Thyroid gland (tissue), 4 donors: ENCODE results near the gene YIF1B. TPM values are rescaled to one million over a fixed set of nuclear protein-coding genes. Genes with fewer than 3 reads are reported as not detected.

Source experiments
- DNase-seq, 2 donors: peaks; one replicate each; pipeline ENCODE4 v3.0.0-alpha.2; 2019
- H3K27ac ChIP-seq, 3 donors: fragments of 200-600 bp; sonication (generic); 1 replicate in 2 of 3; 2 replicates in 1 of 3; pipeline ENCODE4 v1.5.1; 2016 to 2019; ENCODE audit warnings: mild to moderate bottlenecking in 1 of 3, moderate library complexity in 1 of 3
- H3K27me3 ChIP-seq: fragments of 200-600 bp; sonication (generic); one replicate; pipeline ENCODE4 v1.5.1; 2019
- H3K36me3 ChIP-seq, 2 donors: fragments of 200-600 bp; sonication (generic); one replicate each; pipeline ENCODE4 v1.5.1; 2016 to 2019
- H3K4me1 ChIP-seq, 2 donors: fragments of 200-600 bp; sonication (generic); one replicate each; pipeline ENCODE4 v1.5.1; 2017 to 2019
- H3K4me3 ChIP-seq, 3 donors: fragments of 200-600 bp; sonication (generic); replicated peaks in 1 of 3; 1 replicate in 2 of 3; 2 replicates in 1 of 3; pipeline ENCODE4 v1.5.1; 2016; ENCODE audit warnings: mild to moderate bottlenecking in 1 of 3
- H3K9me3 ChIP-seq: fragments of 200-600 bp; sonication (generic); one replicate; pipeline ENCODE4 v1.5.1; 2017
- CTCF ChIP-seq, 6 experiments: fragments of 200-600 bp in 3 of 6; fragments of 450-650 bp in 3 of 6; sonication (generic) in 3 of 6; IDR thresholded peaks; one replicate each; pipeline ENCODE4 v1.5.1; 2016 to 2019; ENCODE audit warnings: antibody characterized with exemption in 6 of 6, mild to moderate bottlenecking in 2 of 6, inconsistent platforms in 1 of 6, moderate library complexity in 1 of 6
- POLR2A ChIP-seq, 2 donors: fragments of 450-650 bp; IDR thresholded peaks; one replicate each; pipeline ENCODE4 v1.6.1; 2017; ENCODE audit warnings: antibody characterized with exemption in 2 of 2, mild to moderate bottlenecking in 2 of 2, moderate library complexity in 1 of 2
- WGBS, 2 donors: methylation state at CpG; one replicate each; pipeline ENCODE4 v1.1.5; 2017; 5-methylcytosine and 5-hydroxymethylcytosine counted together
- intact Hi-C: fragments of 100-400 bp; cut with DNase I; formaldehyde crosslinking; loops from one replicate; pipeline ENCODE4 v1.15.1; 2023
- total RNA-seq, 4 donors: library from RNA; depleted of rRNA; stranded (reverse); fragments of >200 nt; gene quantifications; one replicate each; pipeline ENCODE4 v1.2.3, GENCODE V29; 2016

Gene YIF1B
- total RNA-seq, 4 donors from 2014 or later = 12.9 to 30.9 (median 21.0) TPM

GRCh38 chr19:38289955-38290354, 25.8 kb downstream of the YIF1B start:
- Histone ChIP-seq H3K27me3 (no peaks in the 10 kb centered on the region), H3K27ac (peak overlapping the region; percentile 69 to 84 (median 80)), H3K4me1 (peaks cover 15 to 25% of the 10 kb centered on the region in 2 donors), H3K9me3 (no peaks in the 10 kb centered on the region), H3K36me3 (peaks cover 28% of the 10 kb centered on the region in 2 donors), H3K4me3 (no peak overlapping the region)
- no peak for TF ChIP-seq POLR2A (IDR thresholded peaks at IDR 0.05)
- no peak for TF ChIP-seq CTCF (IDR thresholded peaks at IDR 0.05)
- intact Hi-C loops = no loop called here
- 82 to 87% methylated on average over 13 to 14 of the region's 15 CpGs for WGBS, 2 donors
- no peak for DNase-seq

- no peaks in the 10 kb centered on the region for H3K27me3 ChIP-seq
- peaks cover 26 to 27% of the 10 kb centered on the region in 2 donors for H3K36me3 ChIP-seq
- 78 to 94% methylated on average over 11 to 15 of the region's 16 CpGs for WGBS, 2 donors
- DNase-seq = no peak
- H3K9me3 ChIP-seq = no peaks in the 10 kb centered on the region
- no peak for TF ChIP-seq POLR2A (IDR thresholded peaks at IDR 0.05)
- TF ChIP-seq CTCF (IDR thresholded peaks at IDR 0.05) = no peak
- intact Hi-C loops = no loop called here
- no peak overlapping the region for H3K27ac ChIP-seq
- H3K4me1 ChIP-seq = peaks cover 20 to 34% of the 10 kb centered on the region in 2 donors
- H3K4me3 ChIP-seq = no peak overlapping the region
Measured at GRCh38 chr19:38288123-38288855, 27.5 kb downstream of the YIF1B start.

- Histone ChIP-seq H3K27ac (no peak overlapping the region), H3K9me3 (no peaks in the 10 kb centered on the region), H3K4me1 (peaks cover 20 to 40% of the 10 kb centered on the region in 2 donors), H3K27me3 (no peaks in the 10 kb centered on the region), H3K4me3 (no peak overlapping the region), H3K36me3 (peaks cover 19 to 20% of the 10 kb centered on the region in 2 donors)
- intact Hi-C loops = no loop called here
- 75 to 76% methylated on average over 9 of the region's 9 CpGs for WGBS, 2 donors
- DNase-seq = no peak
- TF ChIP-seq POLR2A (IDR thresholded peaks at IDR 0.05) (no peak), CTCF (IDR thresholded peaks at IDR 0.05) (no peak)
Measured at GRCh38 chr19:38287604-38288003, 28.1 kb downstream of the YIF1B start.

- intact Hi-C loops = no loop called here
- H3K27ac ChIP-seq = no peak overlapping the region
- no peak overlapping the region for H3K4me3 ChIP-seq
- H3K27me3 ChIP-seq = no peaks in the 10 kb centered on the region
- WGBS, 2 donors = 86 to 89% methylated on average over 5 of the region's 5 CpGs
- H3K9me3 ChIP-seq = no peaks in the 10 kb centered on the region
- peaks cover 15 to 17% of the 10 kb centered on the region in 2 donors for H3K36me3 ChIP-seq
- DNase-seq = no peak
- TF ChIP-seq POLR2A (IDR thresholded peaks at IDR 0.05) = no peak
- no peak for TF ChIP-seq CTCF (IDR thresholded peaks at IDR 0.05)
- peaks cover 20 to 46% of the 10 kb centered on the region in 2 donors for H3K4me1 ChIP-seq
Measured at GRCh38 chr19:38285567-38285966, 30.2 kb downstream of the YIF1B start.

GRCh38 chr19:38284422-38284821, 31.3 kb downstream of the YIF1B start:
- intact Hi-C loops = no loop called here
- H3K4me1 ChIP-seq = peaks cover 16 to 50% of the 10 kb centered on the region in 2 donors
- TF ChIP-seq CTCF (IDR thresholded peaks at IDR 0.05) = no peak
- TF ChIP-seq POLR2A (IDR thresholded peaks at IDR 0.05) = no peak
- H3K4me3 ChIP-seq = no peak overlapping the region
- WGBS, 2 donors = 44 to 55% methylated on average over 7 of the region's 7 CpGs
- no peak for DNase-seq
- peaks cover 15 to 17% of the 10 kb centered on the region in 2 donors for H3K36me3 ChIP-seq
- H3K27ac ChIP-seq = no peak overlapping the region
- H3K27me3 ChIP-seq = no peaks in the 10 kb centered on the region
- H3K9me3 ChIP-seq = no peaks in the 10 kb centered on the region
